GM12872 (cell line): ENCODE results near the gene ARHGEF12.

Experiments
- CTCF ChIP-seq: IDR thresholded peaks from 3 replicates; pipeline ENCODE4 v1.5.1; 2011; ENCODE audit warnings: low read depth, mild to moderate bottlenecking, low read length, moderate library complexity; ENCODE audit not compliant: insufficient read depth

ARHGEF12 gene

DNA sequence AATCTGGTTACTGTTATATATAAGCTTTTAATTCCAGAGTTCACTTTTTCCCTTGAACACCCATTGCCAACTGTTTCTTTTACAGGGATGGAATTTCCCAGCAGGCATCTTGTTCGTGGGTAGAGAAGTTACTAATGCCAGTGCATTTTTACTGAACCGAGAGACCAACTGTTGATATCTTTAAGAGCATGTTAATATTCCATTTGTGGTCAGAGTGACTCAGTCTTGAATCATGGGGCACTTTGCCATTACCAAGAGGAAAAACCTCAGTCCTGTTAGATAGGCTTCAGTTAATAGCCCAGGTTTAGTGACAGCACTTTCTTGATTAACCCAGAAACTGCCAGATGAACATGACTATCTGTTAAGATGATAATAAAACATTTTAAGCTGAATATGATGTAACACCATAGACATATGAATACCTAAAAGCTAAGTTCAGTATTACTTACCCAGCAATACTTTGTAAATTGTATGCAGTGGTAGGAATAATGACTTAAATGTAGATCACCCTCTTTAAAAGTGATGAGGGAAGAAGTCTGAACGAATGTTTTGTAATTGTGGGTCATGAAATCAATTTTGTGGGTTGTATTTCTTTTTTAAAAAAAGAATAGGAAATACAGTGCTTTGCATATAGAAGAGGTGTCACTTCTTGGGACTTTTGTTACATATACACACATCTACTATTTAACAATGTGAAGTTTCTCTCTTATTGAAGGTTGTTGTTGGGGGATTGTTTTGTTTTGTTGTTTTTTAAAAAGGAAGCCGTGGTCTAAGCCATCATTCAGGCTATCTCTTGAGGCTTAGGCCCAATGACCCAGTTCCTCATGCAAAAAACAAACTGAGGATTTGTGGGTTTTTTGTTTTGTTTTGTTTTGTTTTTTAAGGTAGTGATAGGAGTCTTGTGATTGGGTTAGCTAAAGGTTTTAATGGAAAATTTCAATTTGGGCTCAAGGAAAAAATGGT, 96.1 kb downstream of the ARHGEF12 start:
- no peak for TF ChIP-seq CTCF

- TF ChIP-seq CTCF, result no peak
These were observed 105.4 kb downstream of the ARHGEF12 start for GRCh38 chr11:120441592-120441991.

DNA sequence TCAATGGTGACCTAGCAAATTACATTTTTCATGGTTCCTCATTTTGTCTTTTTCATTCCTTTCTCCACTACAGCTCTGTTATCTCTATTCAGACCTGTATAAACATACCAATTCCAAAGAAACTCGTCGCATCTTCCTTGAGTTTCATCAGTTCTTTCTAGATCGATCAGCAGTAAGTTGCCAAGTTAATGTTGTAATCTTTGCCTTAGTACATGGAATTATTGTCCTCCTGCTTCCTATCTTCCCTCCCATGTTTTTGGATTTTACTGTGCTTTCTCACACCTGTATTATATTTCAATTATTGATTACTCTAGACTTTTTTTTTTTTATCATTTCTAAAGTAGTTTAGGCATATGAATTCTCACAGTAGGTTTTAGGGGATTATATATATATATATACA, 105.8 kb downstream of the ARHGEF12 start:
- TF ChIP-seq CTCF, result no peak

GRCh38 chr11:120446802-120447201, 110.6 kb downstream of the ARHGEF12 start:
- no peak for TF ChIP-seq CTCF

DNA sequence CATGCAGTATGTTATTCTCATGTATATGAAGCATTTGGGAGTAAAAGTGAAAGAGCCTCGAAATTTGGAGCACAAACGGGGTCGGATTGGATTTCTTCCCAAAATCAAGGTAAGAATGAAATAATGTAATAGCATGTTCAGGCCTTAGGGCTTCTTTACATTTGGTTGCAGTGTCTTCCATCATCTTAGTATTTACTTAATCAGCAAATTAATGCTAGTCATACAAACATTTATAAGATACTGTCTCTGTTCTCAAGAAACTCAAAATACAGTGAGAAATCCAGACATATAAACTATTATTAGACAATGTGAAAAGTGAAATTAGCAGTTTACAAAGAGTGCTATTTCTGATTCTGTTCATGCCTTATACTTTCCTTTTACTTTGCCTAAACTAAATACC, 112.0 kb downstream of the ARHGEF12 start:
- no peak for TF ChIP-seq CTCF

- no peak for TF ChIP-seq CTCF
These were observed 119.3 kb downstream of the ARHGEF12 start for GRCh38 chr11:120455487-120455886.

- TF ChIP-seq CTCF, result no peak
These were observed 121.8 kb downstream of the ARHGEF12 start for GRCh38 chr11:120457996-120458395.
